ENCODE data around the gene RAPGEF2. TPM values are rescaled to one million over a fixed set of nuclear protein-coding genes. Genes with fewer than 3 reads are reported as not detected.

Gene RAPGEF2
- total RNA-seq, 1 experiment from 2014 or later, result 23.8 TPM

DNA sequence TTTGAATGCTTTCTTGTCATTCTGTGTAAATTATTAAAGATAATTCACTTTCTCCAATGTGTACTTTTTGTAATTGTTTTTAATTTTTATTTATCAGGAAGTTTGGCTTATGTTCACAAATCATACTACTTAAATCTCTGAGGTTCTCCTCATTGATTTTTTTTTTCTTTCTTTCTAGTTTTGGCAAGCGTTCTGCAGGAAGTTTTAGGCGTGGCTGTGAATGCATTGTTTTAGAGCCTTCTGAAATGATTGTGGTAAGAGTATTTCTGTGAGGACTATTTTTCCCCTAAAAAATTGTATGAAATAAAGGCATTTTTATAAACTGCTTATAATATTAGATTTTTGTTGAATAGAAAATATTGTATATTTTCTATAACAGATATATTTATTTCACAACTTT, 135.8 kb downstream of the RAPGEF2 start:
- intact Hi-C loops (cut with micrococcal nuclease; ENCODE audit: unreplicated experiment), result no loop called here
- H3K27ac Mint-ChIP-seq (ENCODE audit: unreplicated experiment), result no peak overlapping the region
- no peak overlapping the region for H3K4me3 Mint-ChIP-seq (ENCODE audit: low read depth, unreplicated experiment)
- no peaks in the 10 kb centered on the region for H3K36me3 Mint-ChIP-seq (ENCODE audit: insufficient read depth, unreplicated experiment)
- BruUV-seq (replicated peaks), result no TSS peak
- no peaks in the 10 kb centered on the region for H3K4me1 Mint-ChIP-seq (ENCODE audit: low read depth, unreplicated experiment)
- no peaks in the 10 kb centered on the region for H3K27me3 Mint-ChIP-seq (ENCODE audit: unreplicated experiment)
- CTCF ChIA-PET, result no interaction called here
- TF ChIP-seq, protein P1, sequence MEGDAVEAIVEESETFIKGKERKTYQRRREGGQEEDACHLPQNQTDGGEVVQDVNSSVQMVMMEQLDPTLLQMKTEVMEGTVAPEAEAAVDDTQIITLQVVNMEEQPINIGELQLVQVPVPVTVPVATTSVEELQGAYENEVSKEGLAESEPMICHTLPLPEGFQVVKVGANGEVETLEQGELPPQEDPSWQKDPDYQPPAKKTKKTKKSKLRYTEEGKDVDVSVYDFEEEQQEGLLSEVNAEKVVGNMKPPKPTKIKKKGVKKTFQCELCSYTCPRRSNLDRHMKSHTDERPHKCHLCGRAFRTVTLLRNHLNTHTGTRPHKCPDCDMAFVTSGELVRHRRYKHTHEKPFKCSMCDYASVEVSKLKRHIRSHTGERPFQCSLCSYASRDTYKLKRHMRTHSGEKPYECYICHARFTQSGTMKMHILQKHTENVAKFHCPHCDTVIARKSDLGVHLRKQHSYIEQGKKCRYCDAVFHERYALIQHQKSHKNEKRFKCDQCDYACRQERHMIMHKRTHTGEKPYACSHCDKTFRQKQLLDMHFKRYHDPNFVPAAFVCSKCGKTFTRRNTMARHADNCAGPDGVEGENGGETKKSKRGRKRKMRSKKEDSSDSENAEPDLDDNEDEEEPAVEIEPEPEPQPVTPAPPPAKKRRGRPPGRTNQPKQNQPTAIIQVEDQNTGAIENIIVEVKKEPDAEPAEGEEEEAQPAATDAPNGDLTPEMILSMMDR (IDR thresholded peaks at IDR 0.05; ENCODE audit: unreplicated experiment), result no peak
- DNase-seq, result no peak
- H3K9me3 Mint-ChIP-seq (ENCODE audit: low read depth, unreplicated experiment), result no peaks in the 10 kb centered on the region

- H3K36me3 Mint-ChIP-seq (ENCODE audit: insufficient read depth, unreplicated experiment), result no peaks in the 10 kb centered on the region
- H3K27ac Mint-ChIP-seq (ENCODE audit: unreplicated experiment), result no peak overlapping the region
- TF ChIP-seq, protein P1 (IDR thresholded peaks at IDR 0.05; ENCODE audit: unreplicated experiment), result no peak
- H3K4me3 Mint-ChIP-seq (ENCODE audit: low read depth, unreplicated experiment), result no peak overlapping the region
- H3K27me3 Mint-ChIP-seq (ENCODE audit: unreplicated experiment), result no peaks in the 10 kb centered on the region
- CTCF ChIA-PET, result interaction anchor here (0.6 kb wide), 1 partner anchor 347 kb away, joined by 3 read pairs; no protein-coding TSS in a partner anchor
- H3K4me1 Mint-ChIP-seq (ENCODE audit: low read depth, unreplicated experiment), result no peaks in the 10 kb centered on the region
- DNase-seq, result no peak
- no TSS peak for BruUV-seq (replicated peaks)
- no peaks in the 10 kb centered on the region for H3K9me3 Mint-ChIP-seq (ENCODE audit: low read depth, unreplicated experiment)
- intact Hi-C loops (cut with micrococcal nuclease; ENCODE audit: unreplicated experiment), result no loop called here
Measured at GRCh38 chr4:159239629-159240028, 136.8 kb downstream of the RAPGEF2 start.

GRCh38 chr4:159240046-159240445, 137.2 kb downstream of the RAPGEF2 start:
- intact Hi-C loops (cut with micrococcal nuclease; ENCODE audit: unreplicated experiment), result no loop called here
- H3K27me3 Mint-ChIP-seq (ENCODE audit: unreplicated experiment), result no peaks in the 10 kb centered on the region
- no peaks in the 10 kb centered on the region for H3K9me3 Mint-ChIP-seq (ENCODE audit: low read depth, unreplicated experiment)
- H3K4me1 Mint-ChIP-seq (ENCODE audit: low read depth, unreplicated experiment), result no peaks in the 10 kb centered on the region
- no TSS peak for BruUV-seq (replicated peaks)
- DNase-seq, result no peak
- no peaks in the 10 kb centered on the region for H3K36me3 Mint-ChIP-seq (ENCODE audit: insufficient read depth, unreplicated experiment)
- CTCF ChIA-PET, result interaction anchor here (0.6 kb wide), 1 partner anchor 348 kb away, joined by 3 read pairs; no protein-coding TSS in a partner anchor
- H3K4me3 Mint-ChIP-seq (ENCODE audit: low read depth, unreplicated experiment), result no peak overlapping the region
- H3K27ac Mint-ChIP-seq (ENCODE audit: unreplicated experiment), result no peak overlapping the region
- TF ChIP-seq, protein P1 (IDR thresholded peaks at IDR 0.05; ENCODE audit: unreplicated experiment), result no peak

- H3K4me1 Mint-ChIP-seq (ENCODE audit: low read depth, unreplicated experiment), result no peaks in the 10 kb centered on the region
- H3K36me3 Mint-ChIP-seq (ENCODE audit: insufficient read depth, unreplicated experiment), result no peaks in the 10 kb centered on the region
- no peaks in the 10 kb centered on the region for H3K27me3 Mint-ChIP-seq (ENCODE audit: unreplicated experiment)
- BruUV-seq (replicated peaks), result no TSS peak
- CTCF ChIA-PET, result no interaction called here
- DNase-seq, result no peak
- intact Hi-C loops (cut with micrococcal nuclease; ENCODE audit: unreplicated experiment), result no loop called here
- no peak overlapping the region for H3K4me3 Mint-ChIP-seq (ENCODE audit: low read depth, unreplicated experiment)
- no peaks in the 10 kb centered on the region for H3K9me3 Mint-ChIP-seq (ENCODE audit: low read depth, unreplicated experiment)
- H3K27ac Mint-ChIP-seq (ENCODE audit: unreplicated experiment), result no peak overlapping the region
- TF ChIP-seq, protein P1 (IDR thresholded peaks at IDR 0.05; ENCODE audit: unreplicated experiment), result no peak
Measured at GRCh38 chr4:159240687-159241086, 137.8 kb downstream of the RAPGEF2 start.
